ENCODE results near the gene NSUN6.
"Not testable (repeated sequence)": the region's sequence is repeated elsewhere in the genome, so short reads cannot be mapped to it uniquely, and the experiment has no call there.

The NSUN6 gene

DNA sequence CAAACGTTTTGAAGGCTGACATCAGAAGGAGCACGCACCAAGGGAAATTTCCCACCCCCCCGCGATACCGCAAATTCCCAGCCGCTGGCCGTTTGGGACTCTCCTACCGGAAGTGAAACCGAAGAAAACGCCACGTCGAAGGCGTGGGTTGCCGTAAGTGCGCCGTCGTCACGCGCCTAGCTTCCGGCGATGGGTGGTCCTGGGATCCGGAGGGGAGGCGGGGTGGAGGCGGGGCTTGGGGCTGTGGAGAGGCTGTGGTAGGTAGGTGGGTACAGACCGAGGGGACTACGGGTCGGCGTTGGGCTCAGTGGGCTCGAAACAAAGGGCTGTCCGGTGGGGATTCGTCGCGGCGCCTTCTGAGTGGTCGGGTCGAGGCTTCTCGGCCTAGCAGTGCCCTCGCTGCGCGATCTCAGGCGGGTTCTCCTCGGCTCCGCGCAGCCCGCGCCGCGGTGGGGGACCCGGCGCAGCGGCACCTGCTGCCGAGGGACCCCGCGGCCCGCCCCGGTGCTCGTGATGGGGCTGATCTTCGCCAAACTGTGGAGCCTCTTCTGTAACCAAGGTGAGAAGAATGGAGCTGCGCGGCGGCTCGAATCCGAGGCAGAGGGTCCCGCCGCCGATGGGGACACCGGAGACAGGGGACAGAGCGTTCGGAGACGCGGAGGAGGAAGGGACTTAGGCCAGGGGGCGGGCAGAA is 7.9 kb upstream of the NSUN6 start, which contains the start of gene ARL5B:
ARL5B (plus strand) TSS at position 307 of the 694 bp plus-strand sequence; CDS start at position 514, 207 bp downstream.
- DNase-seq = peak; percentile 81

DNA sequence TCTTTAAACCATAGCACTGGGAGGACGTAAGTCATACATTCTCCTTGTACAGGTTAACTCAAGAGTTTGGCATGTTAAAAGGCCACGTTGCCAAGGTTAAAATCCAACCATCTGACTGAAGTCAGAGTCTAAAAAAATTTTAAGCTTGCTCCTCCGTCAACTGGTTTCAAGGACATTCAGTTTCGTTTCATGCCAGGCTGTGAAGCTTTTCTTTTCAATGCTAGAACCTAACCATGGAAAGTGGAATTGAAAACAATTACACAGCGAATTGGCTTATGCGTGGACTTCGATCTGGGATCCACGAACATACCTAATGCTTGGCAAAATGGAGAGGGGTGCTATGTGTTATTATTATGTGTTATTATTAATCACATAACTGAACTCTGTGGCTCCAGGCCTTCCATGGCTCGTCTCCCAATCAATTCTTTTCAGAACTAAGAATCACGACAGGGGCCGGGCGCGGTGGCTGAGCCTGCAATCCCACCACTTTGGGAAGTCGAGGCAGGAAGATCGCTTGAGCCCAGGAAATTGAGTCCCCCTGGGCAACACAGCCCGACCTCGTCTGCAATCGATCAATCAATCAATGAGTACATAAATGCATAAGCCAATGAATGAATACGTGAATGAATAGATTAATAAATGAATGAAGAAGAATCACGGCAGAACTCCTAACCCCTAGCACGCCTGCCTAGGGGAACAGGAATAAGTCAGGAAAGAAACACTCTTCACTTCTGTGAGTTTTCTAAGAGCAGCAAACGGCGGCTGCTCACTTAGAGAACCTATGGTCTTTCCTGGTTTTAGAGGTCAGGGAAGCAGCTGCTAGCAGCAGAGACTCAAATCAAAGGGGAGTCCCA is 7.1 kb upstream of the NSUN6 start:
- no peak for DNase-seq

DNA sequence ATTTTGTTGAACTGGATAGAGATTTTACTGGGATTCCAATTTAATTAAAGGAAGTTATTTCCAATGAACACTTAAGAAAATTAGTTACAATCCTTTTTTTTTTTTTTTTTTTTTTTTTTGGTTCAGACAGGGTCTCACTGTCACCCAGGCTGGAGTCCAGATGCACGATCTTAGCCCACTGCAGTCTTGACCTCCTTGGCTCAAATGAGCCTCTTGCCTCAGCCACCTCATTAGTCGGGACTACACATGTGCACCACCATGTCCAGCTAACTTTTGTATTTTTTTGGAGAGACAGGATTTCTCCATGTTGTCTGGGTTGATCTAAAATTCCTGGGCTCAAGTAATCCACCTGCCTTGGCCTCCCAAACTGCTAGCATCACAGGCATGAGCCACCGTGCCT is 5.3 kb upstream of the NSUN6 start:
- DNase-seq = no peak

DNA sequence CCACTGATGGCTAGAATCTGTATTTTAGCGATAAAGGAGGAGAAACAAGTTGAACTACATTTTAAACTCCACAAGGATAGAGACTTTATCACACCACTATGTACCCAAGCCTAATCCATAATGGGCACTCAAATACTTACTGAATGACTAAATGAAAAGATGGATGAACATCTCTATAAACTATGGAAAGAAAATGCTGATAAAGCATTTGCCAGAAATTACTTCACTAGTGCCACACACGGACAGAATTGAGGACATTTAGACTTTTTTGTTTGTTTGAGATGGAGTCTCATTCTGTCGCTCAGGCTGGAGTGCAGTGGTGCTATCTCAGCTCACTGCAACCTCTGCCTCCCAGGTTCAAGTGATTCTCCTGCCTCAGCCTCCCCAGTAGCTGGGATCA is 1.7 kb upstream of the NSUN6 start:
- no peak for DNase-seq

DNA sequence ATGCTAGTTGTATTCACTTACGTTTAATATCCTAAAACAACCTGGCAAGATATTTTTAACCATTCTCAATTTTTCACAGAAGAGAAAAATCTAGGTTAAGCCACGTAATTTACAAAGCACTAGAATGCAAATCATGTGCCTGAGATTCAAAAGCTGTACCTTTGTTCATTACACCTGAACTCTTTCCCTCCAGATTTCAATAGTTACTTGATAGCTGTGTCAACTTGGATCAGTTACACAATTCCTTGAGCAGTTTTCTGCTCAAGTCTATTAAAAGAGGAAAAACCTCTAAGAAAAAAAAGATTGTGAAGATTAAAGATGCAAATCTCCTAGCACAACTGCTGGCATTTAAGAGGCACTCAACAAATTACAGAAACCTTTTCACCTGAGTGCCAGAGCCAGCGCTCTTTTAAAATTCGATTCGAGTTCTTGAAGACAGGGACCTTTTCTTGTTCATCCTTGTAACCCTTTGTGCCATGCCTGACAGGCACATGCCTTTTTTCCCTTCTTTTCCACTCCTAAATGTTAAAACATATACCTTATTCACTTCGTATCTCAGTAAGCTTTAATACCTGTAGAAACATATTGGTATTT is 886 bp downstream of the NSUN6 start:
- DNase-seq = no peak

DNA sequence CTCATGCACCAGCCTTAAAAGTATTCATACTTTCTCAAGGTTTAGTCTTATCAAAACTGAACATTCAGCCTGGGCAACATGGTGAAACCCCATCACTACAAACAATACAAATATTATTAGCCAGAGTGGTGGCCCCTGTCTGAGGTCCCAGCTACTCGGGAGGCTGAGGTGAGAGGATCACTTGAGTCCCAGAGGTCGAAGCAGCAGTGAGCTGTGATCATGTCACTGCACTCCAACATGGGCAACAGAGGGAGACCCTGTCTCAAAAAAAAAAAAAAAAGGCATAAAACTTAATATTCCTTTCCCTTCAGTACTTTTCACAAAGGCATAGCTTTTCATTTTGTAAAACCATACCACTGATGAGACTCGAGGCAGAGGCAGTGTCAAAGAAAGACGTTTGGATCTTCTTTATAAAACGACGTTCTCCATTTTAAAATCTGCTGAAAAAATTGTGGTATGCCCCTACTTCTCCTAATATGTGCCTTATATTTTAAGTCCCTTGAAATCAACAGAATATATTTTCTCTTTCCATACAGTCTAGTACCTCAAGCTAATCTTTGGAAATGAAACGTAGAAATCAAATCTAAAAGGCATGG is 1.9 kb downstream of the NSUN6 start:
- DNase-seq = no peak

DNA sequence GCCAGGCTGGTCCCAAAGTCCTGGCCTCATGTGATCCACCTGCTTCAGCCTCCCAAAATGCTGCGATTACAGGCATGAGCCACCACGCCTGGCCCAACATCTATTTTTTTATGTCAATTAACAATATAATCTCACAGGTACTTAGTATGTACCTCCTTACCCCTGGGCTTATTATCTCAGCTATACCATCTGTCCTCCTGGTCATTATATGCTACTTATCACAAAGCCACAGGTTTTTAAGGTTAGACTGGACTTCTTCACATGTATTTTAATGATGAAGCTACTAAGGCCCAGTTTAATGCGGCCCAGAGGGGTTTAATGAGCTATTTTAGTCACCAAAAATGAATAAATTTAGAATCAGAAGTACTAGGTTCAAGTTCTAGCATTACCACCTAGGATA is 3.4 kb downstream of the NSUN6 start:
- no peak for DNase-seq

DNA sequence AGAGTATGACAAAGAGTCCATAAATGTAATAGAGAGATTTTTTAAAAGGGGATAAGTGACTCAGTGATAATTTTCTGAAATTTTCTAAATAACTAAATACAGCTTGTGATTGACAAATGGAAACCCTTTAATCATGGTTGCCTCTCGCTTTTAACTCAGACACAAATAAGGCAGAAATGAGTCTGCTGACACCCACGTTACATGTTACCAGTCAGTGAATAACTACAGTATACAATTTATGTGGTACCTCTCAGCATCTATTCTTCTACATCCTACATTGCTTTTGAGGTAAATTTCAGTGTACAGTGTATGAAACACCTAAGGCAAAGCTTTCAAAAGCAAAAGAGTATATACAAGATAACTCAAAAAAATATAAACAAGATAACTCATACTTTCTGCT is 4.2 kb downstream of the NSUN6 start:
- no peak for DNase-seq

DNA sequence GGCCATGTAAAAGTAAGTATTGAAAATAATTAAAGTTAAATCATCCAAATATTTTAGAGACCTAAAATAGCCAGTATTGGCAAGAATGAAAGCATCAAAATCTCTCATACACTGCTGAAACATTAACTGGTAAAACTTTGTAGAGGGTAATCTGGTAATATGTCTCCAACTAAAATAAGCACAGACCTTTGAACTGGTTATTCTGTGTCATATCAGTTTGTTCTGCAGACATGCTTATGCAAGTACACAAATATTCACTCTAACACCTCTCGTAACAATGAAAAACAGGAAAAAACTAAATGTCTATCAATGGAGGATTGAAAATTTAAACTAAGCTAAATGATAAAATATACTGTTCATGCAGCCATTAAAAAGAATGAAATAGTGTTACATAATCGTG is 11.7 kb downstream of the NSUN6 start:
- DNase-seq = not testable (repeated sequence)

DNA sequence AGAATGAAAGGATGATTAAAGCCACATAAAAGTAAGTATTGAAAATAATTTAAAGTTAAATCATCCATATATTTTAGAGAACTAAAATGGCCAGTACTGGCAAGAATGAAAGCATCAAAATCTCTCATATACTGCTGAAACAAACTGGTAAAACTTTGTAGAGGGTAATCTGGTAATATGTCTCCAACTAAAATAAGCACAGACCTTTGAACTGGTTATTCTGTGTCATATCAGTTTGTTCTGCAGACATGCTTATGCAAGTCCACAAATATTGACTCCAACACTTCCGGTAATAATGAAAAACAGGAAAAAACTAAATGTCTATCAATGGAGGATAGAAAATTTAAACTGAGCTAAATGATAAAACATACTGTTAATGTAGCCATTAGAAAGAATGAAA is 14.0 kb downstream of the NSUN6 start:
- DNase-seq = not testable (repeated sequence)

DNA sequence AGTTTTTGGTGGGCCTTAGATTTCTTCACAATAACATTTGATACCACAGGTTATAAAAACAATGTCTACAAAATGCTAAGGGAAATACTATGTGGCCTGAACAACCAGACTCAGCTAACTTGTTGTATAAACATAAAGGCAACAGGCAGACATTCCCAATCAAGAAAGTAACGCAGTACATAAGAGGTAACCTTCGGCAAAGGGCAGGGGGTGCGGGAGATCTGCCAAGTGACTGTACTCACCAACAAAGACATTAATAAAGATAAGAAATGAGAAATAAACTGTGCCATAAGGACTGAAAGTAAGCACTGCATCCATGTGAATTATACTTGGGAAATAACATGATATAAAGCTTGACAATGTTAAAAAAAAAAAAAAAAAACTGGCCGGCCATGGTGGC is 15.4 kb downstream of the NSUN6 start:
- DNase-seq = no peak

DNA sequence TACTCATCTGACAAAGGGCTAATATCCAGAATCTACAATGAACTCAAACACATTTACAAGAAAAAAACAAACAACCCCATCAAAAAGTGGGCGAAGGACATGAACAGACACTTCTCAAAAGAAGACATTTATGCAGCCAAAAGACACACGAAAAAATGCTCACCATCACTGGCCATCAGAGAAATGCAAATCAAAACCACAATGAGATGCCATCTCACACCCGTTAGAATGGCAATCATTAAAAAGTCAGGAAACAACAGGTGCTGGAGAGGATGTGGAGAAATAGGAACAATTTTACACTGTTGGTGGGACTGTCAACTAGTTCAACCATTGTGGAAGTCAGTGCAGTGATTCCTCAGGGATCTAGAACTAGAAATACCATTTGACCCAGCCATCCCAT is 18.9 kb downstream of the NSUN6 start:
- DNase-seq = not testable (repeated sequence)

DNA sequence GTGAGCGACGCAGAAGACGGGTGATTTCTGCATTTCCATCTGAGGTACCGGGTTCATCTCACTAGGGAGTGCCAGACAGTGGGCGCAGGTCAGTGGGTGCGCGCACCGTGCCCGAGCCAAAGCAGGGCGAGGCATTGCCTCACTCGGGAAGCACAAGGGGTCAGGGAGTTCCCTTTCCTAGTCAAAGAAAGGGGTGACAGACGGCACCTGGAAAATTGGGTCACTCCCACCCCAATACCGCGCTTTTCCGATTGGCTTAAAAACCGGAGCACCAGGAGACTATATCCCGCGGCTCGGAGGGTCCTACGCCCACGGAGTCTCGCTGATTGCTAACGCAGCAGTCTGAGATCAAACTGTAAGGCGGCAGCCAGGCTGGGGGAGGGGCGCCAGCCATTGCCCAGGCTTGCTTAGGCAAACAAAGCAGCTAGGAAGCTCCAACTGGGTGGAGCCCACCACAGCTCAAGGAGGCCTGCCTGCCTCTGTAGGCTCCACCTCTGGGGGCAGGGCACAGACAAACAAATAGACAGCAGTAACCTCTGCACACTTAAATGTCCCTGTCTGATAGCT is 23.9 kb downstream of the NSUN6 start:
- DNase-seq = not testable (repeated sequence)

DNA sequence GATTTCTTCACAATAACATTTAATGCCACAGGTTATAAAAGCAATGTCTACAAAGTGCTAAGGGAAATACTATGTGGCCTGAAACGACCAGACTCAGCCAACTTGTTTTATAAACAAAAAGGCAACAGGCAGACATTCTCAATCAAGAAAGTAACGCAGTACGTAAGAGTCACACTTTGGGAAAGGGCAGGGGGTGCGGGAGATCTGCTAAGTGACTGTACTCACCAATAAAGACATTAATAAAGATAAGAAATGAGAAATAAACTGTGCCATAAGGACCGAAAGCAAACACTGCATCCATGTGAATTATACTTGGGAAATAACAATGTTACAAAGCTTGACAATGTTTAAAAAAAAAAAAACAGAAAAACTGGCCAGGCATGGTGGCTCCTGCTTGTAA is 25.5 kb downstream of the NSUN6 start:
- DNase-seq = no peak

DNA sequence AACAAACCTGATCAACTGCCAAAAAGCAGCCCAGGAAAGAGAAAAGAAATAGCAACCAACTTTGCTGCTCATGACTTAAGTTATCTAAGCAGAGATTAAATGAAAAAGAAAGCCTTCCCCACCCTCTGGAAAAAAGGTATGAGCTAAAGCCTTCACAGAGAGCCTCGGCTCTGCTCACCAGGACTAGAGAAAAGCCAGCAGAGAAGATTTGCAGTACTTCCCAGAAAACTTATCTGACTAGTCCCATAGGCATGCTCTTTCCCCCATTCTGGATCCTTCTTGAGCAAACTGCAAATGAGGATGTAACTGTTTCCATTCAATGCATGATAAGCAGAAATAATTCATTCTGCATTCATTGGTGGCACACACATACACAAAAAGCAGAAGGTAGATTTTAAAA is 27.7 kb downstream of the NSUN6 start:
- not testable (repeated sequence) for DNase-seq

DNA sequence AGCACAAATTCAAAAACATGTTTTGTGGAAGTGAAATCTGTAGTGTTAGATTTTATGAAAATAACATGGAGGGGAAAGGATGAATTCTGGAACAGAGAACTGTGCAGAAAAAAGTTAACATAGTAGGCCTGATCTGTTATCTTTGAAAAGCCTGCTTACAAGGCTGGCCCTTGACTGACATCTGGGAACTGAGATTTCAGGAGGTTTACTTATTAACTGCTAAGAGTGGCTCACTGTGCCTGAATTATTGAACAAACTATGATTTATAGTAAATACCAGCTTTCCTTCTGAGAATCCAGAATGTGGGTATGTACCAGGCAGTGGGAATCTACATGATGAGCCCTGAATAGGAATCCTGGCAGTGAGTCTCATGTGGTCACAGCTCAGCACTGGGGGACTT is 30.5 kb downstream of the NSUN6 start:
- DNase-seq = no peak

DNA sequence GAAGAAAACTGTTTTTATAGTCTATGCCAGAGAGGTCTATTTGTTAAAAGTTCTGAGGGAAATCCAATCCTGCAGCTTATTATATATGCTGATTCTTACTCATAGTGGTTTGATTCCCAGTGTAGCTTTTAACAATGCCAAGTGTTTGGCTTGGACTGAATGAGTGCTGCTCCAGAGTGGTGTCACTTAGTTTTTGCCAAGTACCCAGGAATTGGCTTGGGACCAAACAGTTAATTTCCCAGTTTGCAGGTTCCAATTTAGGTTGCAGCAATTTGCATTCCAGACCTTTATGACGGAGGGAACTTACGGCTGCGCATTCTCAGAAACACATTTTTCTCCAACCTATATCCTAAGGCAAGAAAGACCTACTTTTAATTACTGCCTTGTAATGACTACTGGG is 32.4 kb downstream of the NSUN6 start:
- peak; percentile 64 for DNase-seq

DNA sequence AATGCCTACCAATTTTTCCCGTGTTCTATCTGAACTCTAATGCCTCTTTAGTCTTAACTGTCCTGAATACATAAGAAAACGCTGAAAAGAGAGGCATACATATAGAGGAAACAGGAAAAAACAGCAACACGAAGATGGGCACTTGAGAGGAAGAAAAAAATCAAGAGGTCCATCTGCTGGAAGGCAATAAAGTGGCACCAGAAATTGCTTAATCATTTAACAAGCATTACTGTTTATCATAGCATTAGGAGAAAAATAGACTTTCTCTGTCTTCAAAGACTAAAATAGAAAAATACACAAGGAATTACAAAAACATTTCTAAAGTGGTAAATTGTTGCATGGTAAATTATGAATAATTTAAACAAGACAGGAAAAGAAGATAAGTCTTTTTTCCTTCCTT is 35.0 kb downstream of the NSUN6 start:
- DNase-seq = no peak

DNA sequence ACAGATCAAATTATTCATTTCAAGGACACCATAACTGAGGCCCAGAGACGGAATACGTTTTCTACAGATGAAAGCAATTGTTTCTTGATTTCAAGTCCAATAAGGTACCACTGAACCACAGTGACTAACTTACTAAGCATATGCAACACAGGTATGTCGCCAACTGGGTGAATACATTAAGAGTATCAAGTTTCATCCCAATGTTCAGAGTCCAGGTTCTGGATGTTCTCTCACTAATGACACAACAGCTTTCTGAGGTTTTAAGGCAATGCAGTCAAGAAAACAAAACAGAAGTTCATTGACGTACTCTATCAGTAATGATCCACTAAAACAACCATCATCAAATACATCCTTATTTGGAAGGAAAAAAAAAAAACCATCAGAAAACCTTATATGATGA is 35.8 kb downstream of the NSUN6 start:
- DNase-seq = no peak

DNA sequence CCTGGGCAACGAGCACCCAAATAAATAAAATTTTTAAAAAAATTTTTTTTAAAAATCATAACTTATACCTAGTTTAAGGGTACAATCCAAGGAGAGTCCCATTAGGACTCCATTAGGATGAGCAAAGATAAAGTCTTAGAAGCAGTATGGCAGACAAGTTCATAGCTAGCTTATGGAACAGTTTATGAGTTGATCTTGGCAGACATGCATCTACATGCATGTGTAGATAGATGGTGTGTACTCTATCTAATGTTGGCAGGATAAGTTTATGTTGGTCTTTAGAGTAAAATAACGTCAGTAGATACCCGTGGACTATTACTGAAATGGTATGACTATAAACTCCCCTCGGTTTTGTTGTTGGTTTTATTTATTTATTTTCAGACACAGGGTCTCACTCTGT is 40.2 kb downstream of the NSUN6 start:
- DNase-seq = no peak

DNA sequence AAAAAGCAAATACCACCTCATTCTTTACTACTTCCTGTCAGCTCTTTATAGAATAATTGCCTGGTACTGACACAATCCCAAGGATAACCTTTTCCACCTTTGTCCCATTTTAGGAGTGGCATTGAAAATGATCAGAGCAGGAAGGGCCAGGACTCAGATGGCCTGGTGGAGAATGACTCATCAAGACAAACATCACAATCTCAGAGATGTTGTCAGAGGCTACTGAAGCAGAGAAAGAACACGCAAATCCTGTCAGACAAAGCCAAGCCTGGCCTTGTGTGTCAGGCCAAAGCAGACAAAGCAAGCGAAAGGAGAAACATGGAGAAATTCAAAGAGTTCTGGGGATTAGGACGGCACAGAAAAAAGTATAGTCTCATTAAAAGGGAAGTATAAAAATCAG is 40.9 kb downstream of the NSUN6 start:
- no peak for DNase-seq

DNA sequence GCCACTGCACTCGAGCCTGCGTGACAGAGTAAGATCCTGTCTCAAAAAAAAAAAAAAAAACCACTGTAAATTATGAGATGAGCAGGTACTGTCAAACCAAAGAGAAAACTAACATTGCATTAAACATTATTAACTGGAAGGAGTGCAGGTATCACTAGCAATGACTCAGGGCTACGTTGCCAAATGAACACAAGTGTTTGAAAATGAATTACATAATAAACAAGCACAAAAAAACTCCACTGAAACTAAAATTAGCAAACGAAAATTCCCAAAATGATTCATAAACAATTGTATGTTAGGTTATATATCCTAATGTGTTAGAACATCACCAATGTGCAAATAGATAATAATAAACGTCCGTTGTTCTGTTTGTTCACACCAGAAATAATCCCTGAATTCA is 42.8 kb downstream of the NSUN6 start:
- DNase-seq = no peak
